Measurements from ENCODE around the gene BEND3.
"Not testable (repeated sequence)": the region's sequence is repeated elsewhere in the genome, so short reads cannot be mapped to it uniquely, and the experiment has no call there.

BEND3 gene

DNA sequence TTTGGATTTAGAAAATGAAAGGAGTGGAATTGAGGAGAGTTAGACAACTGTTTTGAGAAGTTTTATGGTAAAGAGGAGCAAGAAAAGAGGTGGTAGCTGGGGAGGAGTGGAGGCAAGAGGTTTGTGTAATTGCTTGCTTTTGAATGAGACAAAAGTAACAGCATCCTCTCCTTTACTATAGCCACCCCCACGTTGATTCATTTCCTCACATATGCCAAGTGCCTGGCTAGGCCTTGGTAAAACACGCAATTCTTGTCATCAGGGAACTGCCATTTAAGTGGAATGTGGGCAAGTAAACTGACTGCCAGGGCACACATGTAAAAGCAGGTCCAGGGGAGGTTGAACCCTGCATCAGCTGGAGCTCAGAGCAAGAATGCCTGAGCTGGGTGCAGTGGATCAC lies 83.3 kb downstream of the BEND3 start:
- no peaks in the 10 kb centered on the region for H3K27me3 ChIP-seq (replicated peaks)

DNA sequence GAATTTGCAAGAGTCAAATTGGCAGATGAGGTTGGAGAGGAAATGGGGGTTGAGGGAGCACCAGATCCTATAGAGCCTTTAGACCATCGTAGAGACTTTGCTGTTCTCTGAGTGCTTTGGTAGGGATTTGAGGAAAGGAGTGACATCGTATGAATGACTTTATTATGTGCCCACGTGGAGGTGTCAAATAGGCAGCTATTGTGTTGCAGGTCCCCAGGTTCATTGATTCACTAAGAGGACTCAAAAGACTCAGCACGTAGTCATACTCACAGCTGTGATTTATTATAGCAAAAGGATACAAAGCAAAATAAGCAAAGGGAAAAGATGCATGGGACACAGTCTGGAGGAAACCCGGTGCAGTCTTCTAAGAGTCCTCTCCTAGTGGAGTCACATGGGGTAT lies 85.2 kb downstream of the BEND3 start:
- in situ Hi-C loops (cut with HindIII; ENCODE audit: low pct_ligation_motif_present, low sequenced_read_pairs) = no loop called here
- Histone ChIP-seq H3K36me3 (replicated peaks) (no peaks in the 10 kb centered on the region), H3K4me3 (ENCODE audit: low read depth, low read length) (no peak overlapping the region), H3K27me3 (replicated peaks) (no peaks in the 10 kb centered on the region), H3K27ac (no peak overlapping the region)
- TF ChIP-seq, protein P1, sequence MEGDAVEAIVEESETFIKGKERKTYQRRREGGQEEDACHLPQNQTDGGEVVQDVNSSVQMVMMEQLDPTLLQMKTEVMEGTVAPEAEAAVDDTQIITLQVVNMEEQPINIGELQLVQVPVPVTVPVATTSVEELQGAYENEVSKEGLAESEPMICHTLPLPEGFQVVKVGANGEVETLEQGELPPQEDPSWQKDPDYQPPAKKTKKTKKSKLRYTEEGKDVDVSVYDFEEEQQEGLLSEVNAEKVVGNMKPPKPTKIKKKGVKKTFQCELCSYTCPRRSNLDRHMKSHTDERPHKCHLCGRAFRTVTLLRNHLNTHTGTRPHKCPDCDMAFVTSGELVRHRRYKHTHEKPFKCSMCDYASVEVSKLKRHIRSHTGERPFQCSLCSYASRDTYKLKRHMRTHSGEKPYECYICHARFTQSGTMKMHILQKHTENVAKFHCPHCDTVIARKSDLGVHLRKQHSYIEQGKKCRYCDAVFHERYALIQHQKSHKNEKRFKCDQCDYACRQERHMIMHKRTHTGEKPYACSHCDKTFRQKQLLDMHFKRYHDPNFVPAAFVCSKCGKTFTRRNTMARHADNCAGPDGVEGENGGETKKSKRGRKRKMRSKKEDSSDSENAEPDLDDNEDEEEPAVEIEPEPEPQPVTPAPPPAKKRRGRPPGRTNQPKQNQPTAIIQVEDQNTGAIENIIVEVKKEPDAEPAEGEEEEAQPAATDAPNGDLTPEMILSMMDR (IDR thresholded peaks at IDR 0.05; ENCODE audit: low read depth, low read length, missing control alignments) = no peak
- no peak for DNase-seq

More for the DNA sequence above, 83.3 kb downstream of the BEND3 start:
- in situ Hi-C loops (cut with HindIII; ENCODE audit: low pct_ligation_motif_present, low sequenced_read_pairs) = no loop called here
- TF ChIP-seq, protein P1 (IDR thresholded peaks at IDR 0.05; ENCODE audit: low read depth, low read length, missing control alignments) = no peak
- no peak overlapping the region for H3K27ac ChIP-seq
- DNase-seq = no peak
- H3K4me3 ChIP-seq (ENCODE audit: low read depth, low read length) = no peak overlapping the region
- H3K36me3 ChIP-seq (replicated peaks) = no peaks in the 10 kb centered on the region

DNA sequence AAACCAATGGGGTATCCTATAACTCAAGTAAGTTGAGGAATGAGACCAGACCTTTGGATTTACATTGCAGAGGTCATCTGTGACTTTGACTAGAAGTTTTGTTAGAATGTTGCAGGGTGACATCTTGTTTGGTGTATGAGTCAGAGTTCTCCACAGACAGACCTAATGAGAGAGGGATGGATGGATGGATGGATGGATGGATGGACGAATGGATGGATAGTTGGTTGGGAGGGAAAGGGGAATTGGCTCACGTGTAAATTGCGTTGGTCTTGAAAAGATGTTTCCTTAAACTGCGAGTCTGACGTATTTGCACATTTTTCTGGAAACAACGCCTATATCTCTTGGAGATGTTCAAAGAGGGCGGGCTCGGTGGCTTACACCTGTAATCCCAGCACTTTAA lies 88.3 kb downstream of the BEND3 start:
- Histone ChIP-seq H3K36me3 (replicated peaks) (no peaks in the 10 kb centered on the region), H3K4me3 (ENCODE audit: low read depth, low read length) (no peak overlapping the region), H3K27ac (no peak overlapping the region), H3K27me3 (replicated peaks) (no peaks in the 10 kb centered on the region)
- DNase-seq = no peak
- in situ Hi-C loops (cut with HindIII; ENCODE audit: low pct_ligation_motif_present, low sequenced_read_pairs) = no loop called here
- TF ChIP-seq, protein P1 (IDR thresholded peaks at IDR 0.05; ENCODE audit: low read depth, low read length, missing control alignments) = no peak

DNA sequence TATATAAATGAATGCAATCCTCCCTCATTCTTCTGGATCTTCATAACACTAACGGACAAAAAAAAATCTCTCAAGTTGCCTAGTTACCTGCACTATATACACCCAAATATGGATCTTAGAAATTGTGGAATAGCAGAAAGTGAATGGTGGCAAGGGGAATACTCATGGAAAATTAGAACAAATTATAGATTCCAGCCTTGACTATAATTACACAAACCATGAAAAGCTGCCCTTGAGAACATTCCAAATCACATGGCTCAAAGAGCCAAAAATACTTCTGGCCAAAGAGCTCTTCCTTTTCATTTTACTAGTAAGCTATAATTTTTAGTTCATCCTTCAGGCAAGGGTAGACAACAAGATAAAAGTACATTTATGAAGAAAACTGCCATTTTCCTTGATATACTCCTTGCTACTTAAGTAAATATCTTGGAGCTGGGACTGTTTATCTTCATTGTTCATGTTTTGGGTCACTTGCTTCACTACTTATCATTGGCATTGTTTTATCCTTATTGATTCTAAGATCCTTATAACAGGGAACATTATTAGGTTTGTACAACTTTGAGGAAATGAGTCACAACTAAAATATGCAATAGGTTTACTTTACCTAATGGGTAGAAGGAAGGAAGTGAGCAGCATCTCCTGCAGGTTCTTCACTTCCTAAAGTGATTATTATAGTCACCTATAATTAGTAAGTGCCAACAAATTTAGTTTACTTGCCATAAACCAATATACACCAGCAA lies 93.7 kb downstream of the BEND3 start:
- DNase-seq = no peak
- no peak overlapping the region for H3K4me3 ChIP-seq (ENCODE audit: low read depth, low read length)
- no peaks in the 10 kb centered on the region for H3K36me3 ChIP-seq (replicated peaks)
- no peaks in the 10 kb centered on the region for H3K27me3 ChIP-seq (replicated peaks)
- H3K27ac ChIP-seq = no peak overlapping the region
- TF ChIP-seq, protein P1 (IDR thresholded peaks at IDR 0.05; ENCODE audit: low read depth, low read length, missing control alignments) = no peak
- in situ Hi-C loops (cut with HindIII; ENCODE audit: low pct_ligation_motif_present, low sequenced_read_pairs) = no loop called here

DNA sequence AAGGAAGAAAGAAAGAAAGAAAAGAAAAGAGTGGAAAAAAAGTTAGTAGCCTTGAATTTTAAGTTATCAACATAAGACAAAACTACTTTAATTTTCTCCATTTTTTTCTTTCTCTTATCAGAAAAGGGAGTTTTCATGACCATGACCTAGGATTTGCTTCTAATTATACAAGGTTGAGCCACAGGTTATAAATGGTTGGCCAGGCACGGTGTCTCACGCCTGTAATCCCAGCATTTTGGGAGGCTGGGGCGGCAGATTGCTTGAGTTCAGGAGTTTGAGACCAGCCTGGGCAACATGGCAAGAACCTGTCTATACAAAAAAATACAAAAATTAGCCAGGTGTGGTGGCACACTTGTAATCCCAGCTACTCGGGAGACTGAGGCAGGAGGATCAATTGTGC lies 95.1 kb downstream of the BEND3 start:
- DNase-seq = no peak
- H3K36me3 ChIP-seq (replicated peaks) = no peaks in the 10 kb centered on the region
- H3K27ac ChIP-seq = no peak overlapping the region
- TF ChIP-seq, protein P1 (IDR thresholded peaks at IDR 0.05; ENCODE audit: low read depth, low read length, missing control alignments) = no peak
- H3K4me3 ChIP-seq (ENCODE audit: low read depth, low read length) = no peak overlapping the region
- no peaks in the 10 kb centered on the region for H3K27me3 ChIP-seq (replicated peaks)
- in situ Hi-C loops (cut with HindIII; ENCODE audit: low pct_ligation_motif_present, low sequenced_read_pairs) = no loop called here

DNA sequence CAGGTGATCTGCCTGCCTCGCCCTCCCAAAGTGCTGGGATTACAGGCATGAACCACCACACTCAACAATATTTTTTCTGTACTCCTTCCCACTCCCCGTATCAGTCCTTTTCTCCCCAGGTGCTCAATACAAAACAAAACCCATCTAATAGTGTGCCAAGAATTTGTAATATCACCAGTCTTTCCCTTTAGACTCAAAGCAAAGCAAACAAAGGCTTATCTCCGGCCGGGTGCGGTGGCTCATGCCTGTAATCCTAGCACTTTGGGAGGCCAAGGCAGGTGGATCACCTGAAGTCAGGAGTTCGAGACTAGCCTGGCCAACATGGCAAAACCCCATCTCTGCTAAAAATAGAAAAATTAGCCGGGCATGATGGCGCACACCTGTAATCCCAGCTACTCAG lies 95.7 kb downstream of the BEND3 start:
- in situ Hi-C loops (cut with HindIII; ENCODE audit: low pct_ligation_motif_present, low sequenced_read_pairs); H3K4me3 ChIP-seq (ENCODE audit: low read depth, low read length); DNase-seq; H3K27ac ChIP-seq; H3K36me3 ChIP-seq (replicated peaks); H3K27me3 ChIP-seq (replicated peaks): not testable (repeated sequence)

All from brain microvascular endothelial cell (primary cell).